Neural cell (in vitro differentiated cells): Measurements from ENCODE around the gene GPATCH11. TPM values are rescaled to one million over a fixed set of nuclear protein-coding genes. Genes with fewer than 3 reads are reported as not detected.

ENCODE experiments used
- H2AFZ ChIP-seq: fragments of 200-600, 300-800 bp; sonication (generic), shearing (Covaris generic); 2 replicates; pipeline ENCODE4 v1.6.0; 2014; ENCODE audit warnings: low read depth, mild to moderate bottlenecking, antibody characterized with exemption, low read length, moderate library complexity
- H3F3A ChIP-seq: fragments of 200-600 bp; shearing (Covaris generic); 2 replicates; pipeline ENCODE4 v1.6.1; 2016; ENCODE audit warnings: mild to moderate bottlenecking, moderate library complexity, mixed read lengths, antibody characterized with exemption, low read length; ENCODE audit not compliant: insufficient read depth, poor library complexity, severe bottlenecking
- H3K27ac ChIP-seq: fragments of 200-600, 300-800 bp; sonication (generic), shearing (Covaris generic); 2 replicates; pipeline ENCODE4 v1.5.1; 2014; ENCODE audit warnings: mild to moderate bottlenecking, low read length, moderate library complexity
- H3K27me3 ChIP-seq: fragments of 300-800, 200-600 bp; sonication (generic), shearing (Covaris generic); 2 replicates; pipeline ENCODE4 v1.6.0; 2014; ENCODE audit warnings: mild to moderate bottlenecking, low read depth, low read length, moderate library complexity; ENCODE audit not compliant: insufficient read depth
- H3K36me3 ChIP-seq: fragments of 300-800, 200-600 bp; sonication (generic), shearing (Covaris generic); 2 replicates; pipeline ENCODE4 v1.5.1; 2014; ENCODE audit warnings: mild to moderate bottlenecking, antibody characterized with exemption, low read length, moderate library complexity; ENCODE audit not compliant: insufficient read depth
- H3K4me2 ChIP-seq: fragments of 300-800, 200-600 bp; sonication (generic), shearing (Covaris generic); 2 replicates; pipeline ENCODE4 v1.6.0; 2014; ENCODE audit warnings: mild to moderate bottlenecking, low read length
- H3K4me3 ChIP-seq: fragments of 300-800, 200-600 bp; sonication (generic), shearing (Covaris generic); 2 replicates; pipeline ENCODE4 v1.5.1; 2014; ENCODE audit warnings: mild to moderate bottlenecking, low read length, moderate library complexity
- H3K79me2 ChIP-seq: fragments of 200-600 bp; shearing (Covaris generic); replicated peaks from 2 replicates; pipeline ENCODE4 v1.6.0; 2014; ENCODE audit warnings: mild to moderate bottlenecking, low read length, moderate library complexity; ENCODE audit not compliant: insufficient read depth
- H3K9ac ChIP-seq: fragments of 300-800, 200-600 bp; sonication (generic), shearing (Covaris generic); 2 replicates; pipeline ENCODE4 v1.6.1; 2016; ENCODE audit warnings: mild to moderate bottlenecking, low read length, mixed read lengths
- H3K9me2 ChIP-seq: fragments of 200-600 bp; shearing (Covaris generic); 2 replicates; pipeline ENCODE4 v1.6.1; 2016; ENCODE audit warnings: mild to moderate bottlenecking, low read length, mixed read lengths; ENCODE audit not compliant: insufficient read depth
- H3K9me3 ChIP-seq: fragments of 200-600, 300-800 bp; sonication (generic), shearing (Covaris generic); 2 replicates; pipeline ENCODE4 v1.6.1; 2016; ENCODE audit warnings: mild to moderate bottlenecking, mixed run types, low read length, moderate library complexity, mixed read lengths
- H4K20me1 ChIP-seq: fragments of 200-600 bp; shearing (Covaris generic); 2 replicates; pipeline ENCODE4 v1.6.1; 2016; ENCODE audit warnings: mild to moderate bottlenecking, mixed run types; ENCODE audit not compliant: insufficient read depth
- CTCF ChIP-seq: fragments of 450-650 bp; IDR thresholded peaks from 2 replicates; pipeline ENCODE4 v1.5.1; 2014; ENCODE audit warnings: antibody characterized with exemption, mild to moderate bottlenecking, moderate library complexity; ENCODE audit not compliant: poor library complexity, severe bottlenecking
- EP300 ChIP-seq: fragments of 450-650 bp; conservative IDR thresholded peaks from 2 replicates; pipeline ENCODE4 v1.6.1; 2014; ENCODE audit warnings: antibody characterized with exemption, mild to moderate bottlenecking, moderate library complexity; ENCODE audit not compliant: poor library complexity, severe bottlenecking
- EZH2 ChIP-seq: fragments of 200-600, 300-800 bp; shearing (Covaris generic), sonication (generic); IDR thresholded peaks from 2 replicates; pipeline ENCODE4 v1.6.1; 2014; ENCODE audit warnings: antibody characterized with exemption, low read length, borderline replicate concordance, mild to moderate bottlenecking; ENCODE audit not compliant: insufficient read depth, poor library complexity, severe bottlenecking
- MXI1 ChIP-seq: fragments of 450-650 bp; conservative IDR thresholded peaks from 2 replicates; pipeline ENCODE4 v1.6.1; 2014; ENCODE audit warnings: antibody characterized with exemption, mild to moderate bottlenecking; ENCODE audit not compliant: poor library complexity, severe bottlenecking
- POLR2AphosphoS5 ChIP-seq: IDR thresholded peaks from 2 replicates; pipeline ENCODE4 v1.6.1; 2012
- RAD21 ChIP-seq: fragments of 450-650 bp; conservative IDR thresholded peaks from 2 replicates; pipeline ENCODE4 v1.6.1; 2014; ENCODE audit warnings: antibody characterized with exemption, mild to moderate bottlenecking, moderate library complexity
- SMC3 ChIP-seq: fragments of 450-650 bp; conservative IDR thresholded peaks from 2 replicates; pipeline ENCODE4 v1.6.1; 2014; ENCODE audit warnings: antibody characterized with exemption, mild to moderate bottlenecking, moderate library complexity; ENCODE audit not compliant: poor library complexity
- TAF1 ChIP-seq: IDR thresholded peaks from 2 replicates; pipeline ENCODE4 v1.6.1; 2012; ENCODE audit warnings: low read depth
- polyA plus RNA-seq: library from polyadenylated mRNA; depleted of rRNA; stranded (reverse); fragments of >200 nt; gene quantifications from 2 replicates; pipeline ENCODE4 v1.2.3, GENCODE V29; 2014
- TF ChIP-seq, protein P1 (sequence below): IDR thresholded peaks from 2 replicates; pipeline ENCODE4 v1.6.1; 2012; ENCODE audit warnings: borderline replicate concordance

GPATCH11 gene
- polyA plus RNA-seq, 1 donor from 2014 or later: 17.7 TPM

DNA sequence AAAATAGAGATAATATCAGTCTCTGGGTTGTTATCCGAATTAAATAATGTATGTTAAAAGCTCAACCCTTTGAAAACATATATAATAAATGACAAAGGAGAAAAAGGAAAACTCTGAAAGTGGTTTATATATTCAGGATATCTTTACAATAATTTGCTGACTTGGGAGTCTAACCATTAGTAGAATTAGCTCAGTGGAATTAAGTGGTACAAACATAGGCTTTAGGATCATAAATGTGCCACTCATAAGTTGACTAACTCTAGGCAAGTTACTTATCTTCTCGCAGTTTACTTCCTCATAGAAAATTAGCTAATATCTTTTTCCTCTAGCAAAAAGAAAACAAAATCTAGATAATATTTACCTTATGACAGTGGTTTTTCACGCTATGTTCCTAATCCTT lies 44.7 kb upstream of the GPATCH11 start:
- Histone ChIP-seq H3K79me2 (no peaks in the 10 kb centered on the region), H3K36me3 (peaks cover 22% of the 10 kb centered on the region), H3K9me2 (no peaks in the 10 kb centered on the region), H3K4me2 (no peak overlapping the region), H3K9ac (no peak overlapping the region), H3K9me3 (no peaks in the 10 kb centered on the region), H2AFZ (no peak overlapping the region), H3K27ac (no peak overlapping the region), H3K27me3 (no peaks in the 10 kb centered on the region), H3F3A (no peaks in the 10 kb centered on the region), H3K4me3 (no peak overlapping the region), H4K20me1 (no peaks in the 10 kb centered on the region)
- TF ChIP-seq, protein P1, sequence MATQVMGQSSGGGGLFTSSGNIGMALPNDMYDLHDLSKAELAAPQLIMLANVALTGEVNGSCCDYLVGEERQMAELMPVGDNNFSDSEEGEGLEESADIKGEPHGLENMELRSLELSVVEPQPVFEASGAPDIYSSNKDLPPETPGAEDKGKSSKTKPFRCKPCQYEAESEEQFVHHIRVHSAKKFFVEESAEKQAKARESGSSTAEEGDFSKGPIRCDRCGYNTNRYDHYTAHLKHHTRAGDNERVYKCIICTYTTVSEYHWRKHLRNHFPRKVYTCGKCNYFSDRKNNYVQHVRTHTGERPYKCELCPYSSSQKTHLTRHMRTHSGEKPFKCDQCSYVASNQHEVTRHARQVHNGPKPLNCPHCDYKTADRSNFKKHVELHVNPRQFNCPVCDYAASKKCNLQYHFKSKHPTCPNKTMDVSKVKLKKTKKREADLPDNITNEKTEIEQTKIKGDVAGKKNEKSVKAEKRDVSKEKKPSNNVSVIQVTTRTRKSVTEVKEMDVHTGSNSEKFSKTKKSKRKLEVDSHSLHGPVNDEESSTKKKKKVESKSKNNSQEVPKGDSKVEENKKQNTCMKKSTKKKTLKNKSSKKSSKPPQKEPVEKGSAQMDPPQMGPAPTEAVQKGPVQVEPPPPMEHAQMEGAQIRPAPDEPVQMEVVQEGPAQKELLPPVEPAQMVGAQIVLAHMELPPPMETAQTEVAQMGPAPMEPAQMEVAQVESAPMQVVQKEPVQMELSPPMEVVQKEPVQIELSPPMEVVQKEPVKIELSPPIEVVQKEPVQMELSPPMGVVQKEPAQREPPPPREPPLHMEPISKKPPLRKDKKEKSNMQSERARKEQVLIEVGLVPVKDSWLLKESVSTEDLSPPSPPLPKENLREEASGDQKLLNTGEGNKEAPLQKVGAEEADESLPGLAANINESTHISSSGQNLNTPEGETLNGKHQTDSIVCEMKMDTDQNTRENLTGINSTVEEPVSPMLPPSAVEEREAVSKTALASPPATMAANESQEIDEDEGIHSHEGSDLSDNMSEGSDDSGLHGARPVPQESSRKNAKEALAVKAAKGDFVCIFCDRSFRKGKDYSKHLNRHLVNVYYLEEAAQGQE: no peak
- TF ChIP-seq POLR2AphosphoS5: no peak
- TF ChIP-seq TAF1: no peak
- no peak for TF ChIP-seq MXI1
- TF ChIP-seq RAD21: no peak
- no peak for TF ChIP-seq EP300
- TF ChIP-seq EZH2: no peak

DNA sequence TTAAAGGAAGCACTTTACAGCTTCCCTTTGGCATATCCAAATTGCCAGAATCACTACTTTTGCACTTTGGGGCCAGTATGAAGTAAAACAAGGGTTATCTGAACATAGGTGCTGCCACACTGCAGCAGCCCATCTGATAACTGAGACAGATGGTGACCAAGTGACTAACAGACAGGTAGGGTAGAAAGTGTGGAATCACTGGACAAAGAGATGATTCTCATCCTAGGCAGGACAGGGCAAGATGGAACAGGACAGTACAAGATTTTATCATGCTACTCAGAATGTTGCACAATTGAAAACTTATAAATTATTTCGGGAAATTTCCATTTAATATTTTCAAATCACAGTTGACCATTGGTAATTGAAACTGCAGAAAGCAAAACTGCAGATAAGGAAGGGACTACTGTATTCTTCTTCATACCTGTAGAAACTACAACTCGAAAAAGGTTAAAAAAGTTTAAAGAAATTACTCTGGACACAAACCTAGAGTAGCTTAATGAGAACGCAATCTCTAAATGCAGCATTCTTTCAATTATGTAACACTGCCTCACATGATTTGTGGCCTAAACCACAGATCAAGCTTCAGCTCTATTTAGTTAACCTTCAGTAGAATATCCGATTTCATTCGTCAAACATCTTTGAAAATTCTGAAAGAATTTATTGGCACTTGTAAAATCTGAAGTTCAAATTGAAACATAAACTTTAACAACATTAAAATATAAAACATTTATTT lies 31.6 kb upstream of the GPATCH11 start:
- no peaks in the 10 kb centered on the region for H4K20me1 ChIP-seq
- no peak overlapping the region for H2AFZ ChIP-seq
- no peak for TF ChIP-seq MXI1
- no peak for TF ChIP-seq EP300
- no peak for TF ChIP-seq EZH2
- TF ChIP-seq POLR2AphosphoS5: no peak
- TF ChIP-seq SMC3: no peak
- TF ChIP-seq, protein P1: no peak
- TF ChIP-seq CTCF: no peak
- no peak for TF ChIP-seq RAD21
- no peak for TF ChIP-seq TAF1
- H3K4me2 ChIP-seq: no peak overlapping the region
- H3K9me3 ChIP-seq: no peaks in the 10 kb centered on the region
- no peak overlapping the region for H3K9ac ChIP-seq
- H3K79me2 ChIP-seq: no peaks in the 10 kb centered on the region
- peaks cover 6% of the 10 kb centered on the region for H3K36me3 ChIP-seq
- H3K27me3 ChIP-seq: no peaks in the 10 kb centered on the region
- no peaks in the 10 kb centered on the region for H3F3A ChIP-seq
- no peak overlapping the region for H3K27ac ChIP-seq
- no peak overlapping the region for H3K4me3 ChIP-seq
- no peaks in the 10 kb centered on the region for H3K9me2 ChIP-seq
